Adipose tissue (tissue), 3 donors: ENCODE data around the gene DISC1. TPM values are rescaled to one million over a fixed set of nuclear protein-coding genes. Genes with fewer than 3 reads are reported as not detected.
"Not testable (repeated sequence)": the region's sequence is repeated elsewhere in the genome, so short reads cannot be mapped to it uniquely, and the experiment has no call there.

Source experiments
- H3K27ac ChIP-seq: one replicate; pipeline ENCODE4 v1.5.1; 2013; ENCODE audit warnings: low read depth, low read length
- WGBS, 3 donors: extraction: QIAGEN DNeasy Blood & Tissue Kit; methylation state at CpG; one replicate each; pipeline ENCODE4 v1.1.7; 2013; 5-methylcytosine and 5-hydroxymethylcytosine counted together
- polyA plus RNA-seq, 3 donors: library from polyadenylated mRNA; stranded (reverse); fragments of 200-250 nt; gene quantifications; one replicate each; pipeline ENCODE4 v1.2.3, GENCODE V29; 2013
- donor health status: healthy with polysubstance abuse.
- donor health status: Bipolar disorder and iron deficiency.
- donor health status: healthy.

Gene DISC1
- polyA plus RNA-seq, 3 donors, result 0.48 to 1.5 (median 1.4) TPM

GRCh38 chr1:231938211-231938610, 311.6 kb downstream of the DISC1 start:
- WGBS, 3 donors, result 88 to 92% (median 89%) methylated on average over 2 of the region's 2 CpGs
- H3K27ac ChIP-seq, result no peak overlapping the region

- 67 to 83% (median 83%) methylated on average over 6 of the region's 6 CpGs for WGBS, 3 donors
- H3K27ac ChIP-seq, result no peak overlapping the region
Observed at GRCh38 chr1:231938711-231939110, 312.1 kb downstream of the DISC1 start.

DNA sequence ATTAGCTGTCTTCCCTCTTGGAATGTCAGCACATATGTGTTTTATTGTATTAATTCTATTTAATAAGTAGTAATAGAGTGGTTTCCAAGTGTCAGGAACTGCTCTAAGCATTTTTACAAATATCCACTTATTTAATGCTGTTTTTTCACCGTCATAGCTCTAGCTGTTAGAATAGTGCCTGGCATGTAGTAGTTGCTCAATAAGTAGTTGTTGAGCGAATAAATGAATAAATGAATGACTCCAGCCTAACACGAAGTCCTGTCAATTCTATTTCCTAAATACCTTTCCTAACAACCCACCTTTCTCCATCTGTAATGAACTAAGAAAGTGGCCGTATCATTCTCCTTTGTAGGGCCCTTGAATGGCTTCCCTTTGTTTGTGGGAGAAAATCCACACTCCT, 312.5 kb downstream of the DISC1 start:
- no peak overlapping the region for H3K27ac ChIP-seq
- WGBS, 3 donors, result 91 to 96% (median 93%) methylated on average over 4 of the region's 4 CpGs

DNA sequence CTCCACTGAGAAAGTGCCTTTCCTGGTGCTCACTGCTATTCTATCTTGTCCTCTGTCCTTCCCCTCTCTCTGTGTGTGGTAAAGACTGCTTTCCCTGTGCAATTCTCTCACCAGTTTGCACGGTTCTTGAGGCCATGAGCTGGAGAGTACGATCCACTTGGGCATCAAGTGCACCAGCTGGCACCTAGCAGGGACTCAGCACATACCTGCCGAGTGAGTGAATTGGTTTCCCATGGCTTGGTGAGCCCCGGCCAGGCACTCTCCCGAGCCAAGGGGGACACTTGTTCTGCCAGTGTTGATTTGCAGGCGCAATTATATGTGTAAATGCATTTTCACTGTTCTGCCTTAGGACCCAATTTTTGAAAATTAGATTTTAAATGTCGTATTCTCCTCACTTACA, 313.5 kb downstream of the DISC1 start:
- H3K27ac ChIP-seq, result no peak overlapping the region
- 89 to 95% (median 94%) methylated on average over 7 of the region's 7 CpGs for WGBS, 3 donors

DNA sequence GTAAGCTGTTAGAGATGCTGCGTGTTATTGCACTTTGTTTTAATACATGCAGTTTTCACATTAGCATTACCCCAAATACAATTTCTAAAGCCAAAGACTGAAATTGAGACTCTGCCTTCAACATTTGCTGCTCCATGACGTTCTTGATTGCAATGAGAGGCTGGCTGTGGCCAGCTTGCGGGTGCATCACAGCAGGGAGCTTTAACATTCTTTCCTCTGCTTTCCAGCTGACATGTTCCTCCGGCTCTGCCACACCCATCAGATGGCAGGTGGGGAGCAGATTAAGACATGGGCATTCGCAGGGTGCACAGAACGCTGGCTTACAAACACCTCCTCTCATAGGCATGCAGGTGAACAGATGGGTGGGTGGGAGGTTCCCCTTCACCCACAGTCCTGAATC, 314.1 kb downstream of the DISC1 start:
- 92 to 96% (median 95%) methylated on average over 6 of the region's 6 CpGs for WGBS, 3 donors
- H3K27ac ChIP-seq, result no peak overlapping the region

- WGBS, 3 donors, result 94 to 99% (median 96%) methylated on average over 3 of the region's 3 CpGs
Observed at GRCh38 chr1:231943084-231943483, 316.5 kb downstream of the DISC1 start.

DNA sequence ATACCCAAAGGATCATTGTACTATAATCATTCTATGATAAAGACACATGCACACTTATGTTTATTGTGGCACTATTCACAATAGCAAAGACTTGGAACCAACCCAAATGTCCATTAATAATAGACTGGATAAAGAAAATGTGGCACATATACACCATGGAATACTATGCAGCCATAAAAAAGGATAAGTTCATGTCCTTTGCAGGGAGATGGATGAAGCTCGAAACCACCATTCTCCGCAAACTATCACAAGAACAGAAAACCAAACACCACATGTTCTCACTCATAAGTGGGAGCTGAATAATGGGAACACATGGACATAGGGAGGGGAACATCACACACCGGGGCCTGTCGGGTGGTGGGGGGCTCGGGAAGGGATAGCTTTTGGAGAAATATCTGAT, 321.5 kb downstream of the DISC1 start:
- H3K27ac ChIP-seq, result not testable (repeated sequence)
- WGBS, 3 donors, result 95 to 100% (median 98%) methylated on average over 5 of the region's 5 CpGs

More at GRCh38 chr1:231943084-231943483, 316.5 kb downstream of the DISC1 start:
- no peak overlapping the region for H3K27ac ChIP-seq

DNA sequence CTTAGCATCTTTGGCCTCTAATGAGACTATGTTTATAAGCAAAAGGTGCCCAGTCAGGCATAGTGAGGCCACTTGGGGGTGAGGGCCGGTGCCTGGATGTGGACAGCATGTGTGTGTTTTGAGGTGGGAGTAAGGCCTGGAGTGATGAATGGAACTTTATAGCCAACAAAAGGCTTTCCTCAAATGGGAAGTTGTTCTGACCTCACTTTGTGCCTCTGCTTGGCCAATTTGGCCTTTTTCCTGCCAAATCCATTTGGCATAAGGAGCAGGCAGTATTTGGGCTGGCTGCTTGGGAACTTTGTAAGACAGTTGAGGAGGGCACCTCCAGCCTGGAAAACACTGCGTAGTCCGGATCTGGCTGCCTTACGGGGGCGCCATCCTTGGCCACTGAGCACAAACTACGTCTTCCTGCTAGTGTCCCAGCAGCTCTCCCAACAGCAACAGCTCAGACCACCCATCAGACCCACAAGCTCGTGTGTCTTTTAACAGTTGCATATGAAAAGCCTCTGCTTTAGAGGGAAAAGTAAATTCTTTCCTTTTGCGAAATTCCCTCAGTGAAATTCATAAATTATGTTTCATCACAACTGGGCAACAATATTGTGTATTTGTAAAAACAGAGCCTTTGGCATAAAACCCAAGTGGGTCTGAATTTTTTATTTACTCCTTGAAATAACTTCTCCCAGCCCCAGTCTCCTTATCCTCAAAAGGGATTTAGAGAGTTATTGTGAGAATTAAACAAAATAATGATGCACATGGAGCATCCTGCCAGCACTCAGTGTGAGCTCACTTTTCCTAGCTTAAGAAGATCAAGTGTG, 322.9 kb downstream of the DISC1 start:
- WGBS, 3 donors, result 65 to 81% (median 70%) methylated on average over 8 of the region's 8 CpGs
- H3K27ac ChIP-seq, result no peak overlapping the region

- H3K27ac ChIP-seq, result no peak overlapping the region
- WGBS, 3 donors, result 59 to 79% (median 76%) methylated on average over 6 of the region's 6 CpGs
Observed at GRCh38 chr1:231950331-231951128, 323.9 kb downstream of the DISC1 start.

DNA sequence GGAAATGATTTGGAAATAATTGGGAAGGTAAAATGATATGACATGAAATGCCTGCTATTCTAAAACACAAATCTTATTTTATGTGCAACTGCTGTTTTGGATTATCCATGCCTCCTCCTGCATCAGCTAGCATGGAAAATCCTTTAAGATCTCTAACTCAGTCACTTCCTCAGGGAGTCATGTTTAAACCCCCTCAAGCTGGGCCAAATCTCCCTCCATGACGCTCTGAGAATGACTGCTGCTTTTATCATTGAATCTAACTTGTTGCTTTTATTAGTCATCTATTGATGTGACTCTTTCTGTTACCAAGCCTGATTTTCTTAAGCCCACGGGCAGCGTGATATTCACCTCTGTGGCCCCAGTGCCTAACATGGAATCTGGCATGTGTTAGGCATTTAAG, 324.8 kb downstream of the DISC1 start:
- WGBS, 3 donors, result 83 to 89% (median 88%) methylated on average over 3 of the region's 3 CpGs
- no peak overlapping the region for H3K27ac ChIP-seq

GRCh38 chr1:231952154-231952553, 325.6 kb downstream of the DISC1 start:
- no peak overlapping the region for H3K27ac ChIP-seq
- WGBS, 3 donors, result 30 to 52% (median 32%) methylated on average over 1 of the region's 1 CpG

DNA sequence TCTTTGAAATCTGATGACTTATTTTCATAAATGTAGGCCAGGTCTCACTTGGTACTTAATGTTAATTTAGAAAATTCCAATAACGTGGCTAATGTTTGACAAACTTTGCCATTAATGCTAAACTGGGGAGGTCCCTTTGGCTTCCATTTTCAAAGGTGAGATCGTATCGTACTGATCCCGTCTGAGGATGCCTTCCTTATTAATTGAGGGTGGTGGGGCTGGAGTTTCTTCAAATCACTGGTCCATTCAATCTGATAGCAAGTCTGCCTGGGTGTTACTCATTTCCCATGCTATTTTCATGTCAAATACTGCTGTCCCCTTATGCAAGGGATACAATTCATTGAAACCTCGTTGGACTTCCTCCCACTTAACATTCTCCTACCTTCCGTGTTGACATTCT, 327.1 kb downstream of the DISC1 start:
- 78 to 90% (median 87%) methylated on average over 6 of the region's 6 CpGs for WGBS, 3 donors
- no peak overlapping the region for H3K27ac ChIP-seq

GRCh38 chr1:231954751-231955150, 328.2 kb downstream of the DISC1 start:
- 97 to 98% (median 98%) methylated on average over 3 of the region's 3 CpGs for WGBS, 3 donors
- H3K27ac ChIP-seq, result no peak overlapping the region

GRCh38 chr1:231957359-231957758, 330.8 kb downstream of the DISC1 start:
- no peak overlapping the region for H3K27ac ChIP-seq
- WGBS, 3 donors, result 70 to 93% (median 83%) methylated on average over 1 of the region's 1 CpG

GRCh38 chr1:231958448-231958847, 331.9 kb downstream of the DISC1 start:
- H3K27ac ChIP-seq, result no peak overlapping the region
- 64 to 71% (median 64%) methylated on average over 4 of the region's 4 CpGs for WGBS, 3 donors

DNA sequence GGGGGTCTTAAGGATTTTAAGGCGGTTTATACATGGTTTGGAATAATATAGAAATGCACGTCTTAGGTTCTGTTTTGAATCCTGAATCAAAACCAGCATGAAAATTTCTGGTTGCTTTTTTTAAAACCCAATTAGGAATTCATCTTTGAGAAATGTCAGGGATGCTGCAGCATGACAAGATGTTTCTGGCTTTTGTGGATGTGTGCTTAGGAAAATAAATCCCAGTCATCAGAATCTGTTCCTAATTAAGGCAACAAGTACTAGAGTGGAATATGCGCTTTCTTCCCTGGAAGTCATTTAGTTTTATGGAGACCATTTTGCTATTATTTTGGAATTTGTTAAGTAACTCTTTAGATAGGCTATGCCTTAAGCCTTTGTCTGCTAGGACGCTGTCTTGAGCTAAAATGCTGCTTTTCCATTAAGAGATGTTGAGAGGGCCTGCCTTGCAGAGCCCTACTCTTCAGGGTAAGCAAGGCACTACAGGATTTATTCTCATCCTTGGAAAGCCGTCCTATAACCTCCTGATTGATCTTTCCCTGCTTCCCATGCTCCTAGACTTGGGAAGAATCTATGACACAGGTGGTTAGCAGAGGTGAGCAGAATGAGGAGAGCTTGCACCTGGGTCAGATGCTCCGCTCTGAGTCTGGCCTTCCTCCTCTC, 332.8 kb downstream of the DISC1 start:
- H3K27ac ChIP-seq, result no peak overlapping the region
- 88 to 94% (median 91%) methylated on average over 6 of the region's 6 CpGs for whole genome bisulfite sequencing, 3 donors

DNA sequence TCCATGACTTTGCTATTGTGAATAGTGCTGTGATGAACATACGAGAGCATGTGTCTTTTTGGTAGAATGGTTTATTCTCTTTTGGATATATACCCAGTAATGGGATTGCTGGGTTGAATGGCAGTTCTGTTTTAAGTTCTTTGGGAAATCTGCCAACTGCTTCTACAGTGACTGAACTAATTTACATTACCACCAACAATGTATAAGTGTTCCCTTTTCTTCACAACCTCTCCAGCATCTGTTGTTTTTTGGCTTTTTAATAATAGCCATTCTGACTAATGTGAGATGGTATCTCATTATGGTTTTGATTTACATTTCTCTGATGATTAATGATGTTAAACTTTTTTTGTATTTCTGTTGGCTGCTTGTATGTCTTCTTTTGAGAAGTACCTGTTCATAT, 335.2 kb downstream of the DISC1 start:
- 90 to 96% (median 94%) methylated on average over 1 of the region's 1 CpG for WGBS, 3 donors
- H3K27ac ChIP-seq, result not testable (repeated sequence)

GRCh38 chr1:231962636-231963035, 336.0 kb downstream of the DISC1 start:
- WGBS, 3 donors, result 84 to 96% (median 92%) methylated on average over 2 of the region's 2 CpGs
- H3K27ac ChIP-seq, result no peak overlapping the region

DNA sequence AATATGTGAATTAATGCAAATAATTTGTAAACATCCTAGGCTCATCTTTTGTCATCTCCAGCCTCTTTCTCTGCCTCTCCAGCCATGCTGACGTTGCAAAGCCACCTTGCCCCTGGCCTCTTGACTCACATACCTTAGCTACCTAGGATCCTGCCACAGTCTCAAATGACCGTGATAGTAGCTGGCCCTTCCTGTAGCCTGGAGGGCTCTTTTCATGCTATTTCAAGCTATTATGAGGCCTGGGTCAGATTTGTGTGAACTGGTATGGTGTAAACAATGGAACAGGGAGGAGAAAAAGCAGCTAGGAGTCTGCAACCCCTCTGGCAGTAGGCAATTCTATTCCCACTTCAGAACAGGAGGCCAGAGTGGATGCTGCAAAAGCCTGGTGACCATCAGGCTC, 337.7 kb downstream of the DISC1 start:
- WGBS, 3 donors, result 84 to 94% (median 91%) methylated on average over 2 of the region's 2 CpGs
- no peak overlapping the region for H3K27ac ChIP-seq
